Smooth muscle cell (in vitro differentiated cells): Measurements from ENCODE around the gene ZCWPW2. TPM values are rescaled to one million over a fixed set of nuclear protein-coding genes. Genes with fewer than 3 reads are reported as not detected.

Experiments
- DNase-seq: peaks from one replicate; lab custom pipeline; 2025; ENCODE audit not compliant: unreplicated experiment; lab: John Stamatoyannopoulos, UW
- H2AFZ ChIP-seq: fragments of 200-600 bp; sonication (generic); 2 replicates; pipeline ENCODE4 v1.6.0; 2016; ENCODE audit warnings: antibody characterized with exemption, low read depth, mild to moderate bottlenecking
- H3F3A ChIP-seq: fragments of 200-600 bp; sonication (generic); 2 replicates; pipeline ENCODE4 v1.6.0; 2017; ENCODE audit warnings: antibody characterized with exemption, low read depth
- H3K27ac ChIP-seq: fragments of 200-600 bp; sonication (generic); 2 replicates; pipeline ENCODE4 v1.5.1; 2016; ENCODE audit warnings: low read depth, mild to moderate bottlenecking
- H3K27me3 ChIP-seq: fragments of 200-600 bp; sonication (generic); 2 replicates; pipeline ENCODE4 v1.6.1; 2016; ENCODE audit warnings: low read depth, mild to moderate bottlenecking
- H3K36me3 ChIP-seq: fragments of 200-600 bp; sonication (generic); 2 replicates; pipeline ENCODE4 v1.5.1; 2016; ENCODE audit warnings: low read depth
- H3K4me1 ChIP-seq: fragments of 200-600 bp; sonication (generic); 2 replicates; pipeline ENCODE4 v1.5.1; 2016; ENCODE audit warnings: low read depth
- H3K4me2 ChIP-seq: fragments of 200-600 bp; sonication (generic); 2 replicates; pipeline ENCODE4 v1.6.0; 2016; ENCODE audit warnings: mild to moderate bottlenecking
- H3K4me3 ChIP-seq: fragments of 200-600 bp; sonication (generic); 2 replicates; pipeline ENCODE4 v1.5.1; 2016; ENCODE audit warnings: mild to moderate bottlenecking
- H3K79me2 ChIP-seq: fragments of 200-600 bp; sonication (generic); 2 replicates; pipeline ENCODE4 v1.6.0; 2016; ENCODE audit warnings: low read depth, mild to moderate bottlenecking
- H3K9ac ChIP-seq: fragments of 200-600 bp; sonication (generic); 2 replicates; pipeline ENCODE4 v1.6.0; 2016; ENCODE audit warnings: low read depth
- H3K9me3 ChIP-seq: fragments of 200-600 bp; sonication (generic); replicated peaks from 2 replicates; pipeline ENCODE4 v1.5.1; 2016; ENCODE audit warnings: low read depth
- H4K20me1 ChIP-seq: fragments of 200-600 bp; sonication (generic); 2 replicates; pipeline ENCODE4 v1.6.0; 2016; ENCODE audit warnings: low read depth
- CTCF ChIP-seq: fragments of 200-600 bp; sonication (generic); IDR thresholded peaks from 2 replicates; pipeline ENCODE4 v1.5.1; 2017; ENCODE audit warnings: borderline replicate concordance, mild to moderate bottlenecking, antibody characterized with exemption; ENCODE audit not compliant: insufficient read depth, poor library complexity, severe bottlenecking
- WGBS: methylation state at CpG from one replicate; pipeline ENCODE4 v1.1.7; 2016; ENCODE audit warnings: low lambda C conversion rate; 5-methylcytosine and 5-hydroxymethylcytosine counted together
- polyA plus RNA-seq: library from polyadenylated mRNA; unstranded; fragments of >200 nt; fragmentation: Nextera tagmentation; extraction: Ambion mirVana; gene quantifications from 2 replicates; pipeline ENCODE4 v1.2.1, GENCODE V29; 2016
- total RNA-seq: library from RNA; depleted of rRNA; stranded (reverse); fragments of >200 nt; gene quantifications from 2 replicates; pipeline ENCODE4 v1.2.3, GENCODE V29; 2014

ZCWPW2 gene
- total and polyA plus RNA-seq, 2 experiments from 2014 or later = 2.2 to 7.0 TPM

- no peaks in the 10 kb centered on the region for H3K4me1 ChIP-seq
- TF ChIP-seq CTCF = no peak
- H3K4me2 ChIP-seq = no peak overlapping the region
- no peak overlapping the region for H3K27ac ChIP-seq
- no peak for DNase-seq
- no peaks in the 10 kb centered on the region for H3F3A ChIP-seq
- no peak overlapping the region for H2AFZ ChIP-seq
- no peaks in the 10 kb centered on the region for H3K27me3 ChIP-seq
- WGBS = 94% methylated on average over 4 of the region's 4 CpGs
- no peaks in the 10 kb centered on the region for H3K79me2 ChIP-seq
- H3K36me3 ChIP-seq = no peaks in the 10 kb centered on the region
- H4K20me1 ChIP-seq = no peaks in the 10 kb centered on the region
- H3K9ac ChIP-seq = no peak overlapping the region
- no peaks in the 10 kb centered on the region for H3K9me3 ChIP-seq
- no peak overlapping the region for H3K4me3 ChIP-seq
These were observed 46.8 kb upstream of the ZCWPW2 start for GRCh38 chr3:28301688-28302087.

- Histone ChIP-seq H3K4me1 (no peaks in the 10 kb centered on the region), H3K9me3 (no peaks in the 10 kb centered on the region), H3K79me2 (no peaks in the 10 kb centered on the region), H3K36me3 (no peaks in the 10 kb centered on the region), H3K4me3 (no peak overlapping the region), H3F3A (no peaks in the 10 kb centered on the region), H3K4me2 (no peak overlapping the region), H4K20me1 (peaks cover 3% of the 10 kb centered on the region), H3K27ac (no peak overlapping the region), H3K9ac (no peak overlapping the region), H3K27me3 (no peaks in the 10 kb centered on the region), H2AFZ (no peak overlapping the region)
- DNase-seq = no peak
- 92% methylated on average over 3 of the region's 3 CpGs for WGBS
- TF ChIP-seq CTCF = no peak
These were observed 40.3 kb upstream of the ZCWPW2 start for GRCh38 chr3:28308196-28308595.

GRCh38 chr3:28315711-28316110 is 32.8 kb upstream of the ZCWPW2 start:
- Histone ChIP-seq H2AFZ (no peak overlapping the region), H3K9ac (no peak overlapping the region), H3K4me3 (no peak overlapping the region), H3K4me2 (no peak overlapping the region), H3K36me3 (no peaks in the 10 kb centered on the region), H3K4me1 (no peaks in the 10 kb centered on the region), H3K27me3 (no peaks in the 10 kb centered on the region), H4K20me1 (peaks cover 3% of the 10 kb centered on the region), H3K9me3 (no peaks in the 10 kb centered on the region), H3K79me2 (no peaks in the 10 kb centered on the region), H3K27ac (no peak overlapping the region), H3F3A (no peaks in the 10 kb centered on the region)
- no peak for TF ChIP-seq CTCF
- 95% methylated on average over 1 of the region's 1 CpG for WGBS
- no peak for DNase-seq

GRCh38 chr3:28316226-28316625 is 32.3 kb upstream of the ZCWPW2 start:
- no peak for TF ChIP-seq CTCF
- H3K36me3 ChIP-seq = no peaks in the 10 kb centered on the region
- no peak overlapping the region for H3K4me2 ChIP-seq
- H3K9me3 ChIP-seq = no peaks in the 10 kb centered on the region
- no peak for DNase-seq
- H3K9ac ChIP-seq = no peak overlapping the region
- H4K20me1 ChIP-seq = peaks cover 3% of the 10 kb centered on the region
- 52% methylated on average over 2 of the region's 2 CpGs for WGBS
- H3K27me3 ChIP-seq = no peaks in the 10 kb centered on the region
- H3K4me1 ChIP-seq = no peaks in the 10 kb centered on the region
- H3K79me2 ChIP-seq = no peaks in the 10 kb centered on the region
- no peak overlapping the region for H2AFZ ChIP-seq
- no peak overlapping the region for H3K27ac ChIP-seq
- no peaks in the 10 kb centered on the region for H3F3A ChIP-seq
- no peak overlapping the region for H3K4me3 ChIP-seq
